Measurements from ENCODE around the gene EMC7.

DNA sequence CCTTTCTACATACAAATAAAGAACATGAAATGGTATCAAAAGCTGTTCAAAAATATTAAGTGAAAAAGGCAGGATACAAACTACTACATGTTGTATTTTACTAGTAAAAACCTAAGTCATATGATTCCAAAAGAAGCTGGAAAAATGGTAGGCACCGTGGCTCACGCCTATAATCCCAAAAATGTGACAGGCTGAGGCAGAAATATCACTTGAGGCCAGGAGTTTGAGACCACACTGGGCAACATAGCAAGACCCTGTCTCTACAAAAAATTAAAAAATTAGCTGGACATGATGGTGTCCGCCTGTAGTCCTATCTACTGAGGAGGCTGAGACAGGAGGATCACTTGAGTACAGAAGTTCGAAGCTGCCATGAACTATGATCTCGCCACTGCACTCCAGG is 1.7 kb downstream of the EMC7 start:
- TF ChIP-seq, protein P1, sequence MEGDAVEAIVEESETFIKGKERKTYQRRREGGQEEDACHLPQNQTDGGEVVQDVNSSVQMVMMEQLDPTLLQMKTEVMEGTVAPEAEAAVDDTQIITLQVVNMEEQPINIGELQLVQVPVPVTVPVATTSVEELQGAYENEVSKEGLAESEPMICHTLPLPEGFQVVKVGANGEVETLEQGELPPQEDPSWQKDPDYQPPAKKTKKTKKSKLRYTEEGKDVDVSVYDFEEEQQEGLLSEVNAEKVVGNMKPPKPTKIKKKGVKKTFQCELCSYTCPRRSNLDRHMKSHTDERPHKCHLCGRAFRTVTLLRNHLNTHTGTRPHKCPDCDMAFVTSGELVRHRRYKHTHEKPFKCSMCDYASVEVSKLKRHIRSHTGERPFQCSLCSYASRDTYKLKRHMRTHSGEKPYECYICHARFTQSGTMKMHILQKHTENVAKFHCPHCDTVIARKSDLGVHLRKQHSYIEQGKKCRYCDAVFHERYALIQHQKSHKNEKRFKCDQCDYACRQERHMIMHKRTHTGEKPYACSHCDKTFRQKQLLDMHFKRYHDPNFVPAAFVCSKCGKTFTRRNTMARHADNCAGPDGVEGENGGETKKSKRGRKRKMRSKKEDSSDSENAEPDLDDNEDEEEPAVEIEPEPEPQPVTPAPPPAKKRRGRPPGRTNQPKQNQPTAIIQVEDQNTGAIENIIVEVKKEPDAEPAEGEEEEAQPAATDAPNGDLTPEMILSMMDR (IDR thresholded peaks at IDR 0.05) = no peak
- TF ChIP-seq POLR2A (IDR thresholded peaks at IDR 0.05) = no peak

All from testis (tissue), 2 donors.